Right renal pelvis (tissue), 4 donors: ENCODE measurements around the gene THOC6. TPM values are rescaled to one million over a fixed set of nuclear protein-coding genes. Genes with fewer than 3 reads are reported as not detected.
"Not testable (repeated sequence)": the region's sequence is repeated elsewhere in the genome, so short reads cannot be mapped to it uniquely, and the experiment has no call there.

Experiments
- DNase-seq, 4 donors: peaks; one replicate each; pipeline ENCODE4 v3.0.0-alpha.2; 2013; ENCODE audit warnings: low read depth in 4 of 4, low spot score in 3 of 4, missing footprints in 1 of 4
- polyA plus RNA-seq, 4 donors: library from polyadenylated mRNA; unstranded; fragments of 120-200 nt; gene quantifications; one replicate each; pipeline ENCODE4 v1.2.1, GENCODE V29; 2013; ENCODE audit not compliant: insufficient read length in 4 of 4

The THOC6 gene
- polyA plus RNA-seq, 4 donors: 29.4 to 37.2 (median 32.1) TPM

DNA sequence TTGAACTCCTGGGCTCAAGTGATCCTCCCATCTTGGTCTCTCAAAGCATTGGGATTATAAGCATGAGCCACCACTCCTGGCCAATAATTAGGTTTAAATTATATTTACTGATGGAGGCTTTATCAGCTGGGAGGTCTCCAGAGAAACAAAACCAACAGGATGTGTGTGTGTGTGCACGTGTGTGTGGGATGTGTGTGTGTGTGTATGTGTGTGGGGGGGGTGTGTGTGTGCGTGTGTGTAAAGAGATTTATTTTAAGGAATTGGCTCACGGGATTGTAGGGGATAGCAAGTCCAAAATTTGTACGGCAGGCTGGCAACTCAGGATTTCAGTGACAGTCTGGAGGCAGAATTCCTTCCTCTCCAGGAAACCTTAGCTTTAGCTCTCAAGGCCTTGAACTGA, 27.2 kb downstream of the THOC6 start:
- no peak for DNase-seq

DNA sequence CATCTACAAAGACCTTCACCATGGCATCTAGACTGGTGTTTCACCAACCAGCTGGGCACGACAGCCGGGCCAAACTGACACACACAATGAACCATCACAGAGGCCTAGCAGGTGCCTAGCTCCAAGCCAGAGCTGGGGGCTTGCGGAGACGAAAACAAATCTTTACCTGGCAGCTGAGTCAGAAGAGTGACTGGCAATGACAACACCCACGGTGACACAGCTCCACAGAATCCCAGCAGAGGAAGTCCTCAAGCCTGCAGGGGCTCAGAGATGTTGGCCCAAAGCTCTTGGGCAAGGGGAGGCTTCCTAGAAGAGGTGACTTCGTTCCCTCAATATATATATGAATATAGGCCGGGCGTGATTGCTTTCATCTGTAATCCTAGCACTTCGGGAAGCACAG, 27.7 kb downstream of the THOC6 start:
- DNase-seq: no peak

DNA sequence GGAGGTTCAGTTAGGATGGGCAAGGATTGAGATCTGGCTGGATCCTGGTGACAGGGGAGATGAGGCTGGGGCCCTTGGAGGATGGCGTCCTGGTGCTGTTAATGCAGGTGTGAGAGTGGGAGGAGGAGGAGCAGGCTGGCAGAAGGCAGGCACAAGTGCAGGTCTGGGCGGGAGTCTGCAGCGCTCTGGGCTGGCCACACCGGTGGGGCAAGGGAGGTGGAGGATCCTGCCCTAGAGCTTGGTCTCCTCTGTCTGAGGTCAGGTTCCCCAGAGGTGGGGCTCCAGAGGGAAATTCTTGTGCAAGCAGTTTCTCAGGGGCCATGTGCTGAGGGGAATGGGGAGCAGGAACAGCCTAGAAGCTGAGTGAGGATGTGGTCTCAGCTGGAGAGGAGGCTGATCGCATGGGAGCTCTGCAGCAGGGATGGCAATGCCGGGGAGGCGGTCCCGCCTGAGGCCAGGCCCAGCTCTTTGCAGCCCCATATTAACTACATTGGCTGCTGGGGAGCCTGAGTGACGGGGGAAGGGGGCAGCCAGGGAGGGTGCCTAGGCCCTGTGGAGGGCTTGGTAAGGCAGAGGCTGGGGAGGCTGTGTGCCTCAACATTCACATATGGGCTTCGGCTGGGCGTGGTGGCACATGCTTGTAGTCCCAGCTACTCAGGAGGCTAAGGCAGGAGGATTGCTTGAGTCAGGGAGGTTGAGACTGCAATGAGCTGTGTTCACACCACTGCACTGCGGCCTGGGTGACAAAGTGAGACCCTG, 28.9 kb downstream of the THOC6 start:
- DNase-seq: not testable (repeated sequence)

DNA sequence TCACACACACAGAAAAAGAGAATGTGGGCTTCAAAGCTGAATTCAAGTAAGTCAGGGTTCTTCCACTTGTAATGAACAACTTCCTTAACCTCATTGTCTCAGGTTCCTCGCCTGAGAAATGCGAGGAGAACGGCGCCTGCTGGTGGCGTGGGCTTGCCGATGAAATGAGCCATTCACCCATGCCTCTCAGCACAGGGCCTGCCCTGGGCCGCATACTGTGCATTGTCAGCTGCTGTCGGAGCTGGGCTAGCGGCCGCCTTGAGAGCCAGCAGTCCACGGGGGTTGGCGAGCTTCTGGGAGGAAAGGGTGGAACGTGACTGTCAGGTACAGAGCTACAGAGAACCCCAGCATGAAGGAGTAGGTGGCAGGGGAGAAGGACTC, 29.5 kb downstream of the THOC6 start:
- not testable (repeated sequence) for DNase-seq

DNA sequence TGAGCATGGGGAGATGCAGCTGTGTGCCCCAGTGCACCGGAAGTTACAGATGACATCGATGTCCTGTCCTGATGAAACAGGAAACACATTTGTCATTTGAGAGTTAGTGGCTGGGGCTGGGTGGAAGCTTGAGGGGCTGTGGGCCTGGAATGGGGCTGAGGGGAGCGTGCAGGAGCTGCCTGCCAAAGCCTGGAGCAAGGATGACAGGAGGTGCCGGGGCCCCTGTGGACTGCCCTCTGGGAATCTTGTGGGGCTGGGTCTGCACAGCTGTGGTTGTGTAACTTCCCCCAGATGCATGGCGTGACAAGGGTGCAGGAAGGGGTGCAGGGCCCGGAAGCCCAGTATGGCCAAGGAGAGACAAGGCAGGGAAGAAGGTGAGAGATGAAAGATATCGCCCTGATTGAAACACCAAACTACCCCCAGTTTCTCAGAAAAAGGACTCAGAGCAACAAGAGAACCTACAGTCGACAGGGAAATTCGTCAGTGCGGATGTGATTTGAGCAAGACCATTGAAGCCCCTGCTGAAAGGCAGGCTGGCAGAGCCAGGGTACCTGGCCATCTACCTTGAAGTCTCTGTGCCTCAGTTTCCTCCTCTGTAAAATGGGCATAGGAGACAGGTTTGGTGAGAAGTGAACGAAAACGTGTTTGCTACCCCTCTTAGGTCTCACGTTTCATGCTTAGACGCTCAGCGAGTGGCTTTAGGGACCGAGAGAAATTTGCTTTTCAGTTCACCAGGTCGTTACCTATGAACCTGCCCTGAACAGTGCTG, 31.3 kb downstream of the THOC6 start:
- DNase-seq: no peak

DNA sequence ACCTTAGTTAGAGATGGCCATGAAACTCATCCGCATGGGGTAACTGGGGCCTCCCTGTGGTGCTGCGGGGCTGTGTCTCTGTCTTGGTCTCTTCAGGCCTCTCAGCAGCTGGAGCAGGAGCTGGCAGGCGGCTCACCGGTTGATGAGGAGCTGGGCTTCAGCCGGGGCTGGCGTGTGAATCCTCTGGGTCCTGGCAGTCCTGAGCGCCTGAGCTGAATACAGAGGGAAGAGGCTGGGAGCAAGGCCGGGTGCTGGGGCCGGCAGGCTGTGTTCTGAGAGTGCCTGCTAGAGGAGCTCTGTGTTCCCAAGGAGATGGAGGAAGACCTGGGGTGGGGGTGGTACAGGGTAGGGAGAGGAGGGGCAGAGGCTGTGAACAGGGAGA, 31.9 kb downstream of the THOC6 start:
- not testable (repeated sequence) for DNase-seq

DNA sequence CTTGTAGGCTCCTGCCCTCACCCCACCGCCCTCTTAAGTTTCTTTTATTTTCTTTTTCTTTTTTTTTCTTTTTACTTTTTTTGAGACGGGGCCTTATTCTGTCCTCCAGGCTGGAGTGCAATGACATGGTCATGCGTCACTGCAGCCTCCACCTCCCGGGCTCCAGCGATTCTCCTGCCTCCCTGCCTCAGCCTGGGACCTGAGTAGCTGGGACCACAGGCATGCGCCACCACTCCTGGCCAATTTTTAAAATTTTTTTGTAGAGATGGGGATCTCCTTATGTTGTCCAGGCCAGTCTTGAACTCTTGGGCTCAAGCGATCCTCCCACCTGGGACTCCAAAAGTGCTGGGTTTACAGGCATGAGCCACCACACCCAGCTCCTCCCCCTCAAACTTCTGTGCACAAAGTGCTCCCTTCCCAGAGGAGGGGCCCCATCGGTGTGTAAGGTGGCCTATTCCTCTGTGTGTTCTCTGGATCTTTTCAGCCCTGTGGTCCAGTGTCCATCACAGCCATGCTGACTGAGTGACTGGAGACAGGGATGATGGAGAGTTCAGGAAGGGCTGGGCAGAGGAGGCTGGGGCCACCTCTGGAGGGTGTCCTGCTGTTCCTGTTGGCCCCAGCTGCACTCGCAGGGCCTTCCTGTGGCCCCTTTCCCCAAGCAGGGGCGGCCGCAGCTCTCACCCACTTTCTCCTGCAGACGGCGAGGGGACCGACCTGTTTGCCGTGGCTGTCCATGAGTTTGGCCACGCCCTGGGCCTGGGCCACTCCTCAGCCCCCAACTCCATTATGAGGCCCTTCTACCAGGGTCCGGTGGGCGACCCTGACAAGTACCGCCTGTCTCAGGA, 32.7 kb downstream of the THOC6 start:
- DNase-seq: no peak

DNA sequence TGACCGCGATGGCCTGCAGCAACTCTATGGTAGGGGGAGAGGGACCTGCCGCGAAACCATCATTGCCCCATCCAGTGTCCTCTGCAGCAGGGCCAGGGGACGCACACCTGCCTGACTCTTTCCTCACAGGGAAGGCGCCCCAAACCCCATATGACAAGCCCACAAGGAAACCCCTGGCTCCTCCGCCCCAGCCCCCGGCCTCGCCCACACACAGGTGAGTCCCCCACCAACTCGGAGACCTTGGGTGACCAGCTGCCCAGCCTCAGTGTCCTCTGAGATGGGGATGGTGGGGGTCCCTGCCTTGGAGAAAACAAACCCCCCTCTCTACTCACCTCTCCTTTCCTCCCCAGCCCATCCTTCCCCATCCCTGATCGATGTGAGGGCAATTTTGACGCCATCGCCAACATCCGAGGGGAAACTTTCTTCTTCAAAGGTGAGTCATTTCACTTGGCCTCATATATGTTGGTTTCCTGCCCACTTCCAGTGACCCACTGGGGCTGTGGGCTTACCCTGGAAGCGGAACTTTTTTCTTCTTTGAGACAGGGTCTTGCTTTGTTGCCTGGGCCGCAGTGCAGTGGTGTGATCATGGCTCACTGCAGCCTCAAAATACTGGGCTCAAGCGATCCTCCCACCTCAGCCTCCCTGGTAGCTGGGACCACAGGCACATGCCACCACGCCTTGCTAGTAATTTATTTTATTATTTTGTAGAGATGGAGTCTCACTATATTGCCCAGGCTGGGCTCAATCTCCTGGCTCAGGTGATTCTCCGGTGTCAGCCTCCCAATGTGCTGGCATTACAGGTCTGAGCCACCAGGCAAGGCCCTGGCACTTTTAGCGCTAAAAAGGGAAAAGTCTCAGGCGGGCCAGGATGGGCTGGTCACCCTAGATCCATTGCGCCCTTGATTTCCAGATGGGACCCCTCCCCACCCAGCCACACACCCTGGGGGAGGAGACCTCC, 33.6 kb downstream of the THOC6 start:
- no peak for DNase-seq

DNA sequence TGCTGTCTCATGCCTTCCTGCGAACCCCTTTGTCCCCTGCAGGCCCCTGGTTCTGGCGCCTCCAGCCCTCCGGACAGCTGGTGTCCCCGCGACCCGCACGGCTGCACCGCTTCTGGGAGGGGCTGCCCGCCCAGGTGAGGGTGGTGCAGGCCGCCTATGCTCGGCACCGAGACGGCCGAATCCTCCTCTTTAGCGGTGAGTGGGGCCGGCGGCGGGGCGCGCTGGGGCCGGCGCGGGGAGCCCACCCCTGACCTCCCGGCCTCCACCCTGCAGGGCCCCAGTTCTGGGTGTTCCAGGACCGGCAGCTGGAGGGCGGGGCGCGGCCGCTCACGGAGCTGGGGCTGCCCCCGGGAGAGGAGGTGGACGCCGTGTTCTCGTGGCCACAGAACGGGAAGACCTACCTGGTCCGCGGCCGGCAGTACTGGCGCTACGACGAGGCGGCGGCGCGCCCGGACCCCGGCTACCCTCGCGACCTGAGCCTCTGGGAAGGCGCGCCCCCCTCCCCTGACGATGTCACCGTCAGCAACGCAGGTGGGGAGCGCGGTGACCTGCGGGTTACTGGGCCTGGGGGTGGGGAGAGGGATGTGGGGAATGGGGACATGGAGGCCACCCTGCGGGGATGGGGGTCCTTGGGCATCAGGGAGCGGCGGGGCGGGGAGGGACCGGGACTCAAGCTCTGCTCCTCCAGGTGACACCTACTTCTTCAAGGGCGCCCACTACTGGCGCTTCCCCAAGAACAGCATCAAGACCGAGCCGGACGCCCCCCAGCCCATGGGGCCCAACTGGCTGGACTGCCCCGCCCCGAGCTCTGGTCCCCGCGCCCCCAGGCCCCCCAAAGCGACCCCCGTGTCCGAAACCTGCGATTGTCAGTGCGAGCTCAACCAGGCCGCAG, 34.5 kb downstream of the THOC6 start:
- peak in 1 of 4 donors; percentile 31 for DNase-seq

DNA sequence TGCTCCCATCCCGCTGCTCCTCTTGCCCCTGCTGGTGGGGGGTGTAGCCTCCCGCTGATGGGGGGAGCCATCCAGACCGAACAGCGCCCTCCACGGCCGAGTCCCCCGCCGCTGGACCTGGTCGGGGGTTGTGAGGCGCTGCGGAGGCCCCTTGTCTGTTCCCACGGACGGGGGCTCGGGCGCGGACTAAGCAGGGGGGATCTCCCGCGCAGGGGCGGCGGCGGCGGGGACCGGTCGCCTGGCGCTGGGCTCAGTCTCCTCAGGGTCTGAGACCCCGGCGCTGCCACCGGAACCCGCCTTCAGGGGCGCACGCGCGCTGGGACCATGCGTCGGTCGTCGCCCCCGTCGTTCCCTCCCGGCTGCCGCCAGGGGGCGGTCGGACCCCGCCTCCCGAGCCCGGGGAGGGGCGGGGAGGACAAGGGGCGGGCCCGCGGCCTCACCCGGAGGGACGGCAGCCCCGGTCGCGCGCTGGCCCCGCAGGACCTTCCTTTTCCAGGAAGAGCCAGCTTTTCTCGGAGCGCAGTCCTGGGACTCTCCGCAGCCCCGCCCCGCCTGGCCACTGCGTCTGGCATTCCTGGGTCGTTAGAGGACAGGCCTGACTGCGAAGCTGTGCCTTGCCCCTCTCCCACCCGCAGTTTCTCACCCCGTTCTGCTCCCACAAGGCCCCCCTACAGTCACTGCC, 35.3 kb downstream of the THOC6 start:
- DNase-seq: peak; percentile 79 to 84 (median 83)

DNA sequence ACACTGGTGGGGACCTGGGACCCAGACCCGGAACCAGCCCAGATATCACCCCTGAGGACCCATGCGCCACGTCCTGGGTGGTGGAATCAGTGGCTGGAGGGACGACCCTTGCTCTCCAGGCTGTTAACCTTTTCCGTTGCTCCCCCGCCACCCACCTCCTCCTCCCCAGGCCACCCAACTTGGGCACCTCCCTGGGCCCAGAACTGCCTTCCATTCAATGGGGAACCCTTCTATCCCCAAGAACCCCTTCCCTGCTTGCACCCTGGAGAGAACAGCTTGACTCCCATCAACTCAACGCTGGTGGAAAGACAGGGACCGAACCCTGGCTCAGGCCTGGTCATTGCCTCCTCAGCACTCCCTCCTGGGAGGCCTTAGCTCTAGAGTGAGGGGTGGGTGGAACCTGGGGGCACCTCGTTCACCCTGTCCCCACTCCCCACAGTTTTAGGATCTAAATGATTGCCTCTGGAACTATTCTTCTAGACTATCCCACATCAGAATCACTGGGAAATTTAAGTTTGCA, 35.9 kb downstream of the THOC6 start:
- no peak for DNase-seq

DNA sequence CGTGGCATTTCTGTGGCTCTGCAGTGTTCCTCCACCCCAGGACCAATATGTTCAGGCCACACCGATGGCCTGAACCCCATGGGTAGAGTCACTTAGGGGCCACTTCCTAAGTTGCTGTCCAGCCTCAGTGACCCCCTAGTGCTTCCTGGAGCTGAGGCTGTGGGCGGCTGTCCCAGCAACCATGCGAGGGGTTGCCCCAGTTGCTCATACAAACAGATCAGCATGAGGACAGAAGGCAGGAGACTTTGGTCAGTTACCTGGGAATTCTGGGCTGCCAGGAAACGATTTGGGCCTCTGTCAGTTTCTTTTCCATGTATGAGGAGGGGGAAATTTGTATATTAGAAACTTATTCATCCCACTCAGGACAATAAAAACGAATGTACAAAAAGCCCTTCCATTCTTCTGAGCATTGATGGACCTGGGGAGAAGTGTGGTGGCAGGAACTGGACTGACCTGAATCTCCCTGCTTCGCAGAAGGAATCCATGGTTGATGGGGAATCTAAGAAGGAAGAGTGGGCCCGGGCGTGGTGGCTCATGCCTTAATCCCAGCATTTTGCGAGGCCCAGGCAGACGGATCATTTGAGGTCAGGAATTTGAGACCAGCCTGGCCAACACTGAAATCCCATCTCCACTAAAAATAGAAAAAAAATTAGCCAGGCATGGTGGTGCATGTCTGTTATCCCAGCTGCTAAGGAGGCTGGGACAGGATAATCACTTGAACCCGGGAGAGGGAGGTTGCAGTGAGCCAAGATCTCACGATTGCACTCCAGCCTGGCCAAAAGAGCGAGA, 36.7 kb downstream of the THOC6 start:
- DNase-seq: no peak

DNA sequence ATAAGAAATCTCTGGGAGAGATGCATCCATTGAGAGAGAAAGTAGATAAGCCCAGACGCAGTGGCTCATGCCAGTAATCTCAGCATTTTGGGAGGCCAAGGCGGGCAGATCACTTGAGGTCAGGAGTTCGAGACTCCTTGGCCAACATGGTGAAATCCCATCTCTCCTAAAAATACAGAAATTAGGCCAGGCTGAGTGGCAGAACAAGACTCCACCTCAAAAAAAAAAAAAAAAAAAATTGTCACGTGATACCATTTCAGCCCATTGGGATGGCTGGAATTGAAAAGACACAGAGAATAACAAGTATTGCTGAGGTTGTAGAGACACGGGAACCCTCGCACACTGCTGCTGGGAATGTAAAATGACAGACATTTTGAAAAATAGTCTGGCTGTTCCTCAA, 38.7 kb downstream of the THOC6 start:
- DNase-seq: no peak

DNA sequence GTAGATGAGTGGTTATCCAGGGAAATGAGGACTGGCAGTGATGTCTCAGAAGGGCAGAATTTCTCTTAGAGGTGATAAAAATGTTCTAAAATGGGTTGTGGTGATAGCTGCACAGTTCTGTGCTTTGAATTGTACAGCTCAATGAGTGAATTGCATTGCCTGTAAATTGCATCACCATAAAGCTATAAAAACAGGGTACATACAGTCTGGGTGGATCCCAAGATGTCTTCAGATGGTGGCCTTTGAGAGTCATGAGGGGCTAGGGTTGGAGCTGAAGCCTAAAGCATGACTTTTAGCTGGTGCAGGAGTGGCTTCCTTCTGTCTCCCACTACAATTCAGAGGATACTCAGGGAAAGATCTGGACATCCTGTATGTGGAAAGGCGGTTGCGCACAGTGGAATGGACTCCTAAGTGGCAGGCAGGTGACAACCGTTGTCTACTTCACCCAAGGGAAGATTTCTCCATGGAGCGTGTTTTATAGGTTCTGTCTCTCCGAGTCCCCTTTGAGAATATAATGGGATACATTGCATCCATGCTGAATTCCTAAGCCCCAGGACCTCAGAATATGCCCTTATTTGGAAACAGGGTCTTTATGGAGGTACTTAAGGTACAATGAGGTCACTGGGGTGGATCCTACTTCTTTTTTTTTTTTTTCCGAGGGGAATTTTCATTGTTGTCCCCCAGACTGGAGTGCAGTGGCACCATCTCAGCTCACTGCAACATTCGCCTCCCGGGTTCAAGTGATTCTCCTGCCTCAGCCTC, 40.0 kb downstream of the THOC6 start:
- DNase-seq: no peak

DNA sequence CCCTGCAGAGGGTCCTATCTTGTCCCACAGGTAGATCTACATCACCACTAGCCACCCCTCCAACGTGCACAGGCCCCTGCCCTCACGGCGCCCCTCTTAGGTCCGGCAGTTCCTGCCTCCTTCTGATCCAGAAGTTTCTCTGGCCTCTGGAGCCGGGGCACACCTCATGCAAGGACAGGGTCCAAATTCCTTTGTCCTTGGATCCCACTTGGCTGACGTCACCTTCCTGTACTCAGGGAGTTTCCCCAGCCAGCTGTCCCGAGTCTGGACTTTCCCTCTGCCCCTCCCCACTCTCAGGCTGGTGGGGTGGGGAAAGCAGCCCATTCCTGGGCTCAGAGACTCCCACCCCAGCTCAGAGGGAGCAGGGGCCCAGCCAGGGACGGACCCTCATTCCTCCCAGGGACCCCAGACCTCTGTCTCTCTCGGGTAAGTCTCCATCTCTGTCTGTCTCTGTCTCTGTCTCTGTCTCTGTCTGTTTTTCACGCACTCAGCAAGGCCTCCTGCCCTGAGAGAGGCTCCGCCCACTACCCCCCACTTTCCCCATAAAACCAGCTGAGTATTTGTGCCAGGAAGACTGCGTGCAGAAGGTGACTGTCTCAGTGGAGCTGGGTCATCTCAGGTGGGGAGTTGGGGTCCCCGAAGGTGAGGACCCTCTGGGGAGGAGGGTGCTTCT, 41.4 kb downstream of the THOC6 start, which contains the start of gene IL32:
Gene IL32, plus strand, starts transcription at position 572 of the 673 bp plus-strand sequence. CDS start 172 bp downstream, outside the sequence.
- no peak for DNase-seq
